Fibroblast of skin of right quadriceps (primary cell): Measurements from ENCODE around the gene HBA2.
"Not testable (repeated sequence)": the region's sequence is repeated elsewhere in the genome, so short reads cannot be mapped to it uniquely, and the experiment has no call there.

Experiments
- DNase-seq: peaks from one replicate; pipeline ENCODE4 v3.0.0-alpha.2; 2013

The HBA2 gene

DNA sequence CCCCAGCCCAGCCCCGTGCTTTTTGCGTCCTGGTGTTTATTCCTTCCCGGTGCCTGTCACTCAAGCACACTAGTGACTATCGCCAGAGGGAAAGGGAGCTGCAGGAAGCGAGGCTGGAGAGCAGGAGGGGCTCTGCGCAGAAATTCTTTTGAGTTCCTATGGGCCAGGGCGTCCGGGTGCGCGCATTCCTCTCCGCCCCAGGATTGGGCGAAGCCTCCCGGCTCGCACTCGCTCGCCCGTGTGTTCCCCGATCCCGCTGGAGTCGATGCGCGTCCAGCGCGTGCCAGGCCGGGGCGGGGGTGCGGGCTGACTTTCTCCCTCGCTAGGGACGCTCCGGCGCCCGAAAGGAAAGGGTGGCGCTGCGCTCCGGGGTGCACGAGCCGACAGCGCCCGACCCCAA is 3.3 kb downstream of the HBA2 start:
- DNase-seq: not testable (repeated sequence)

DNA sequence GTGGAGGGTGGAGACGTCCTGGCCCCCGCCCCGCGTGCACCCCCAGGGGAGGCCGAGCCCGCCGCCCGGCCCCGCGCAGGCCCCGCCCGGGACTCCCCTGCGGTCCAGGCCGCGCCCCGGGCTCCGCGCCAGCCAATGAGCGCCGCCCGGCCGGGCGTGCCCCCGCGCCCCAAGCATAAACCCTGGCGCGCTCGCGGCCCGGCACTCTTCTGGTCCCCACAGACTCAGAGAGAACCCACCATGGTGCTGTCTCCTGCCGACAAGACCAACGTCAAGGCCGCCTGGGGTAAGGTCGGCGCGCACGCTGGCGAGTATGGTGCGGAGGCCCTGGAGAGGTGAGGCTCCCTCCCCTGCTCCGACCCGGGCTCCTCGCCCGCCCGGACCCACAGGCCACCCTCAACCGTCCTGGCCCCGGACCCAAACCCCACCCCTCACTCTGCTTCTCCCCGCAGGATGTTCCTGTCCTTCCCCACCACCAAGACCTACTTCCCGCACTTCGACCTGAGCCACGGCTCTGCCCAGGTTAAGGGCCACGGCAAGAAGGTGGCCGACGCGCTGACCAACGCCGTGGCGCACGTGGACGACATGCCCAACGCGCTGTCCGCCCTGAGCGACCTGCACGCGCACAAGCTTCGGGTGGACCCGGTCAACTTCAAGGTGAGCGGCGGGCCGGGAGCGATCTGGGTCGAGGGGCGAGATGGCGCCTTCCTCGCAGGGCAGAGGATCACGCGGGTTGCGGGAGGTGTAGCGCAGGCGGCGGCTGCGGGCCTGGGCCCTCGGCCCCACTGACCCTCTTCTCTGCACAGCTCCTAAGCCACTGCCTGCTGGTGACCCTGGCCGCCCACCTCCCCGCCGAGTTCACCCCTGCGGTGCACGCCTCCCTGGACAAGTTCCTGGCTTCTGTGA is 4.1 kb downstream of the HBA2 start, which contains the start of gene HBA1:
TSS of gene HBA1 (plus strand) at position 204 of the 906 bp plus-strand sequence. CDS start at position 241, 37 bp downstream.
- DNase-seq: not testable (repeated sequence)

DNA sequence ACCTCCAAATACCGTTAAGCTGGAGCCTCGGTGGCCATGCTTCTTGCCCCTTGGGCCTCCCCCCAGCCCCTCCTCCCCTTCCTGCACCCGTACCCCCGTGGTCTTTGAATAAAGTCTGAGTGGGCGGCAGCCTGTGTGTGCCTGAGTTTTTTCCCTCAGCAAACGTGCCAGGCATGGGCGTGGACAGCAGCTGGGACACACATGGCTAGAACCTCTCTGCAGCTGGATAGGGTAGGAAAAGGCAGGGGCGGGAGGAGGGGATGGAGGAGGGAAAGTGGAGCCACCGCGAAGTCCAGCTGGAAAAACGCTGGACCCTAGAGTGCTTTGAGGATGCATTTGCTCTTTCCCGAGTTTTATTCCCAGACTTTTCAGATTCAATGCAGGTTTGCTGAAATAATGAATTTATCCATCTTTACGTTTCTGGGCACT is 4.7 kb downstream of the HBA2 start:
- DNase-seq: no peak

DNA sequence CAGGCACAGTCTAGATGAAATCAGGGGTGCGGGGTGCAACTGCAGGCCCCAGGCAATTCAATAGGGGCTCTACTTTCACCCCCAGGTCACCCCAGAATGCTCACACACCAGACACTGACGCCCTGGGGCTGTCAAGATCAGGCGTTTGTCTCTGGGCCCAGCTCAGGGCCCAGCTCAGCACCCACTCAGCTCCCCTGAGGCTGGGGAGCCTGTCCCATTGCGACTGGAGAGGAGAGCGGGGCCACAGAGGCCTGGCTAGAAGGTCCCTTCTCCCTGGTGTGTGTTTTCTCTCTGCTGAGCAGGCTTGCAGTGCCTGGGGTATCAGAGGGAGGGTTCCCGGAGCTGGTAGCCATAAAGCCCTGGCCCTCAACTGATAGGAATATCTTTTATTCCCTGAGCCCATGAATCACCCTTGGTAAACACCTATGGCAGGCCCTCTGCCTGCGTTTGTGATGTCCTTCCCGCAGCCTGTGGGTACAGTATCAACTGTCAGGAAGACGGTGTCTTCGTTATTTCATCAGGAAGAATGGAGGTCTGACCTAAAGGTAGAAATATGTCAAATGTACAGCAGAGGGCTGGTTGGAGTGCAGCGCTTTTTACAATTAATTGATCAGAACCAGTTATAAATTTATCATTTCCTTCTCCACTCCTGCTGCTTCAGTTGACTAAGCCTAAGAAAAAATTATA is 5.4 kb downstream of the HBA2 start:
- no peak for DNase-seq

DNA sequence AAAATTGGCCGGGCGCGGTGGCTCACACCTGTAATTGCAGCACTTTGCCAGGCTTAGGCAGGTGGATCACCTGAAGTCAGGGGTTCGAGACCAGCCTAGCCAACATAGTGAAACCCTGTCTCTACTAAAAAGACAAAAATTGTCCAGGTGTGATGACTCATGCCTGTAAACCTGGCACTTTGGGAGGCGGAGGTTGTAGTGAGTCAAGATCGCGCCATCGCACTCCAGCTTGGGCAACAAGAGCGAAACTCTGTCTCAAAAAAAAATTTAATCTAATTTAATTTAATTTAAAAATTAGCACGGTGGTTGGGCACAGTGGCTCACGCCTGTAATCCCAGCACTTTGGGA is 6.0 kb downstream of the HBA2 start:
- DNase-seq: no peak

DNA sequence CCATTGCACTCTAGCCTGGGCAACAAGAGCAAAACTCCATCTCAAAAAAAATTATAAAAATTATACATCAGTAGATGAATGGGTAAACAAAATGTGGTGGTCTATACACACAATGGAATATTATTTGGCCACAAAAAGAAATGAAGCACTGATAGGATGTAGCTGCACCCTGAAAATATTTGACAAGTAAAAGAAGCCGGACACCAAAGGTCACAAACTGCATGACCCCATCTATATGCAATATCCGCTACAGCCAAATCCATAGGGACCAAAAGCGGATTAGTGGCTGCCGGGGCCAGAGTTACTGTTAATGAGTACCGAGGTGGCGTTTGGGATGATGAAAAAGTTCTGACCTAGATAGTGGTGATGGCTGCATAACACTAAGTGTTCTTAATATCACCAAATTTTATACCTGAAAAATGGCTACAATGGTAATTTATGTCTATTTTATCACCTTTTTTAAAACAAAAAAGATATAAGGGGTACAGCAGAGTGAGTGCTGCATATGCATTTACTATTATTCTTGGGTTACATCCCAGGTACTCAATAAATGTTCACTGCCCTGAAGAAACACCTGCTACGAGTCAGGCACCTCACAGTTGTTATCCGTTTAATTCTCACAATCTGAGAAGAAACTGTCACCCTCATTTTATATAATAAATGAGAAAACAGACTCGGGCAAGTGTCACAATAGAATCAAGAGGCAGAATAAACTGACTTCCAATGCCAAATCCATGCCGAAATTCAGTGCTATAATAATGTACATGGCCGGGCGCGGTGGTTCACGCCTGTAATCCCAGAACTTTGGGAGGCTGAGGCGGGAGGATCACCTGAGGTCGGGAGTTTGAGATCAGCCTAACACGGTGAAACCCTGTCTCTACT is 6.8 kb downstream of the HBA2 start:
- DNase-seq: no peak

DNA sequence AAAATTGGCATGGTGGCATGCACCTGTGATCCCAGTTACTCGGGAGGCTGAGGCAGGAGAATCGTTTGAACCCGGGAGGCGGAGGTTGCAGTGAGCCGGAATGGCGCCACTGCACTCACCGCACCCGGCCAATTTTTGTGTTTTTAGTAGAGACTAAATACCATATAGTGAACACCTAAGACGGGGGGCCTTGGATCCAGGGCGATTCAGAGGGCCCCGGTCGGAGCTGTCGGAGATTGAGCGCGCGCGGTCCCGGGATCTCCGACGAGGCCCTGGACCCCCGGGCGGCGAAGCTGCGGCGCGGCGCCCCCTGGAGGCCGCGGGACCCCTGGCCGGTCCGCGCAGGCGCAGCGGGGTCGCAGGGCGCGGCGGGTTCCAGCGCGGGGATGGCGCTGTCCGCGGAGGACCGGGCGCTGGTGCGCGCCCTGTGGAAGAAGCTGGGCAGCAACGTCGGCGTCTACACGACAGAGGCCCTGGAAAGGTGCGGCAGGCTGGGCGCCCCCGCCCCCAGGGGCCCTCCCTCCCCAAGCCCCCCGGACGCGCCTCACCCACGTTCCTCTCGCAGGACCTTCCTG is 7.5 kb downstream of the HBA2 start, which contains the start of gene HBQ1:
TSS of gene HBQ1 (plus strand) at position 359 of the 575 bp plus-strand sequence. CDS start at position 387, 28 bp downstream.
- DNase-seq: peak; percentile 18

DNA sequence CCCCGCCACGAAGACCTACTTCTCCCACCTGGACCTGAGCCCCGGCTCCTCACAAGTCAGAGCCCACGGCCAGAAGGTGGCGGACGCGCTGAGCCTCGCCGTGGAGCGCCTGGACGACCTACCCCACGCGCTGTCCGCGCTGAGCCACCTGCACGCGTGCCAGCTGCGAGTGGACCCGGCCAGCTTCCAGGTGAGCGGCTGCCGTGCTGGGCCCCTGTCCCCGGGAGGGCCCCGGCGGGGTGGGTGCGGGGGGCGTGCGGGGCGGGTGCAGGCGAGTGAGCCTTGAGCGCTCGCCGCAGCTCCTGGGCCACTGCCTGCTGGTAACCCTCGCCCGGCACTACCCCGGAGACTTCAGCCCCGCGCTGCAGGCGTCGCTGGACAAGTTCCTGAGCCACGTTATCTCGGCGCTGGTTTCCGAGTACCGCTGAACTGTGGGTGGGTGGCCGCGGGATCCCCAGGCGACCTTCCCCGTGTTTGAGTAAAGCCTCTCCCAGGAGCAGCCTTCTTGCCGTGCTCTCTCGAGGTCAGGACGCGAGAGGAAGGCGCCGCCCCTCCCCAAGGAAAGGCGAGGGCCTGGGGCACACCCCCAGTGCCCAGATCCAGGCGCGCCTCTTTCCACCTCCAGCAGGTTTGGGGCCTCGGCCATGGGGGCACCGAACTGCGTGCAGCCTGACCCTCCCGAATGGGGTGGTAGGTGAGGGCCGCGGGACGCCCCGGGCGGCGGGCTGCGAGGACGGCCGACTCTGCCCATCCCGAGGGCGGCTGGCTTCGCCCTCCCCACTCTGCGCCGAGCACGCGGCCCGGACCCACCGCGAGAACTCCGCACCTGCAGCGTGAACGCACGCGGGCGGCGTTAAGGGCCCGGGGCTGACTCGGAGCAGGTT is 8.2 kb downstream of the HBA2 start:
- DNase-seq: peak; percentile 63

DNA sequence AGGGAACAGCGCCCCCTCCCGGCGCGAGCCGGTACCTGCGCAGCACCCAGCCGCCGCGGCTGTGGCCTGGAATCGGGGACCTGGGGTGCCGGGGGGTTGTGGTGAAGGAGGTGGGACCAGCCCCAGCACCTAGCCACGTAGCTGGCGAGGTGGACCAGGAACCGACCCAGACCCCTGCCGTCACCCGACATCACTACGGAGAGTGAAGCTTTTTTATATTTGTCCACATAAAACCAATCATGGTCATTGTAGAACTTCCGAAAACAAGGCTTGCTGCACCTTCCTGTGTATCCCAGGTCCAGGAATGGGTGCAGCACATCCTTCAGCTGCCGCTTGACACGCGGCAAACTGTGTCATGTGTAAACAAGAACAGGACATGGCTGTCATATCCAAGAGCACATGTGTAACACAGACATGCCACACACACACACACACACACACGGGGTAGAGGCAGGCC is 8.9 kb downstream of the HBA2 start:
- peak; percentile 4 for DNase-seq

DNA sequence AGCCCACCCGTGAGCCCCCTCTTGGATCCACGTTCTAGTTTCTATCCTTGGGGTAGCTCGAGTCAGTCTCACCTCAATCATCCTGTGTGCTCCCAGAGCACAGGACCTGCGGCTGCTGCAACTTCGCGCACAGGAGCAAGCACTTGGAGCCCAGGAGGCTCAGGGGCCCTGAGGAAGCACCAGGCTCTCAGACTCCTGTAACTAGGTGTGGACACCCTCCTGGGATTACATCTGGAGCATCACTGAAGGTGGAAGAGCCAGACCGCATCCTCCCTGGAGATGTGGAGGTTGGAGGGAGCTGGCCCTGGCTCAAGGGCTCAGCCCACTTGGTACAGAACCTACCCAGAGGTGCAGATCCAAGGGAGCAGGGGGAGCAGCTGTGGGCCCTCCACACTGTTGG is 10.3 kb downstream of the HBA2 start:
- no peak for DNase-seq

DNA sequence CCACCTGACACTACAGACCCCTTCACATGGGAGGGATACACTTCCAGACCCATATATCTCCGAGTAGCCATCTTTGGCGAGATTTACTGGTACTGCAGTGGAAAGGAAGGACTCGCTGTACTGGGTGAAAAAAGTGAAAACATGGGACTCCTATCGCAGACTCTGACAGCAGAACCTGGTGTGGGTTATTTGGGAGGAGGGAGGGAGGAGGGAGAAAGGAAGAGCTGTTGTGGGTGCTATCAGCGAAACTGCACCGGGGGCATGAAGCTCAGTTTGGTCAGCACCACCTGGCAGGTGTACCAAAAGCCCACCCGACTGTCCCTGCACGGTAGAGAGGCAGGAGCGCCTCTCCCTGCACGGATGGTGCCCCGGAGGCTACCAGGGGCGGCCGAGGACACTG is 12.5 kb downstream of the HBA2 start:
- no peak for DNase-seq

DNA sequence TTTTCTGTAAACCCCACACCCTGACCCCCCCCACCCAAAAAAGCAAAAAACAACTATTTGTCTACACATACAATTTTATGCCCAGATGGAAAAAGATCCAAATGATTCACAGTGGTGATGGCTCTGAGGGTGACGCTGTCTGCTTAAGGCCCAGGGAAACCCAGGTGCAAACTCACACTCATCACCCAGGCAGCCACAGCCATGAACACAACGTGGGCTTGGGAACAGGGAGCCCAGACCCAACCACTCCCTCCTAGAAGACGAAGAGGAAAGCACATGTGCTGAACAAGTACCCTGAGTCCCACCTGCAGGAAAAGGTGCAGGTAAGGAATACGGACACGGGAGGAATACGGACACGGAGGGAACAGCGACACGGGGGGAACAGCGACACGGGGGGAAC is 13.0 kb downstream of the HBA2 start:
- DNase-seq: no peak

DNA sequence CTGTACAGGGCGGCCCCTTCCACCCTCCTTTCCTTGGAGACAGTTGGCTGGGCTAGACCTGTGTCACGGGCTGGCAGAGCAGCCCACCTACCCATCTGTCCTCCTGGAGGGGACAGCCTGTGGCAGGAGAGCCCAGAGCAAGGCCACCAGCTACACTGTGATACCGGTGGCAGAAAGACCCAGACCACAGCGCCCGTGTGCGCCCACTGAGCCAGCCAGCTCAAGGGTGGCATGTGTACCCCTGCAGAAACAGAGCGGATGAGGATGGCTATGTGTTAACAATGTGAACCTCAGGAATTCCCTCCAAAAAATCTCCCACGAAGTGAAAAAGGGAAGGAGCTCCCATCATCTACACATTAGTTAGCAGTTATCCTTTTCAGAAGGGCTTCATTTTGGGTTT is 14.7 kb downstream of the HBA2 start:
- DNase-seq: no peak

DNA sequence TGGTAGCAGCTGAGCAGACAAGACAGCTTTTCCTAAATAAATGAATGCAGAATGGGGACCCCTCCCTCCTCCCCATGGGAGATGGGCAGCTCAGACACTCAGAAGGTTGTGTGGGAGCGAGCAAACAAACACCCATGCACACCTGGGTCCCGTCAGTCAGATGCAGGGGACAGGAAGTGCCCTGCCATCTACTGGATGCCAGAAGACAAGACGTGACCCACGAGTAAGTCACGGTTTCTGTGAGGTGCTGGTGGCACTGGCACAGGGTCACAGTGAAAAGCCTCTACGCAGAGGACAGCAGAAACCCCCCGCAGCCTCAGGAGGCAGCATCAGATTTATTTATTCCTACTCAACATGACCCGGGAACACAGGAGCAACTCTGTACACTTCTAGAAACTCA is 16.0 kb downstream of the HBA2 start:
- DNase-seq: no peak

DNA sequence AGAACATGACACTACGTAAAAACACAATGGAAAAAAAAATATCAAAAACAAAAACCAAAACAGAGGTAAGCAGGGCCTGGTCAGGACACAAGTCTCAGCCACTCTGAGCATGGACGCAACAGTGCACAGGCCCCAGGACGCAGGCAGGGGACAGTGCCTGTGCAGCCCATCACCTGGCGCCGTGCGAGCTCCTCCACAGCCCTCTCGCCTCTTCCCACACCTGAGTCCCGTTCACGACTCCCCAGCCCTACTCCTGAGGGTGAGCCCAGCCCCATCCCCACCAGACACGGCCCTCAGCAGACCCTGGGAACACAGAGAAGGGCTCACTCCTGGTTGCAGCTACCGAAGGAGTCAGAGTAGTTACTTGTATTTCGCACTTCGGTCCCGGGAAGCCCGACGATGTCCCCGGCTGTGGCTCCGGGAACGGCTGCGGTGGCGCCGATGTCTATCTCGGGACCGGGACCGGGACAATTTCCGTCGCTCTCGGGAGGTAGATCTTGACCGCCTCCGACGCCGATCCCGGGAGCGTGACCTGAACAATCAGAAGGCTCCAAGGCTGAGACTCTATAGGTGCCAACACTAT is 17.0 kb downstream of the HBA2 start:
- no peak for DNase-seq

DNA sequence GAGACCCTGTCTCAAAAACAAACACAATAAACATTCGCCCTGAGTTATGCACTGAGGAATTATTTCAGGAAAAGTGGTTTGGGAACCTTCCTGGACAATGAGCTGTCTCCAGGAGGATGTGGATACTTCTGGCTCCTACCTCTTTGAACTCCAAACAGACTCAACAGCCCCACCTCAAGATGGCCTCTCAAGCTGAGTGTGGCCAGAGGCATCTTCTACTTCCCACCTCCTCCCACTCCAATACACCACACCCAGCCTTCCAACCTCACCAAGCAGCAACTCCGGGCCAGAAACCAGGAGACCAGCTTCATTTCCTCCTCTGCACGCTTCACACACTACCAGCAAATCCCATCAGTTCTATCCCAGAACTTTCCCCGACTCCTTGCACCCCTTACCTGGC is 19.2 kb downstream of the HBA2 start:
- no peak for DNase-seq

DNA sequence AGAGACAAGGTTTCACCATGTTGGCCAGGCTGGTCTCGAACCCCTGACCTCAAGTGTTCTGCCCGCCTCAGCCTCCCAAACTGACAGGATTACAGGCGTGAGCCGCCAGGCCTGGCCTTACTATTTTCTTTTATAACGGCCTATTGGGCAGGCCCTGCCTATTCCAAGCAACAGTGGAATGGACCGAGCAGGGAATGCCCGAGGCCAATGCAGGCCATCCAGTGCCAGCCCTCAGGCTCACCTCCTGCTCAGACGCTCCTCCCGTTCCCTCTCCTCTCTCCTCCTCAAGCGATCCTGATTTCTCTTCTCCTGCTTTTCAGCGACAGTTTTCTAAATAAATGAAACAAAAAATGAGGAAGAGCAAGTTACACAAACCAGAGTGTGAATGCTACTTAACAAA is 20.0 kb downstream of the HBA2 start:
- DNase-seq: no peak

DNA sequence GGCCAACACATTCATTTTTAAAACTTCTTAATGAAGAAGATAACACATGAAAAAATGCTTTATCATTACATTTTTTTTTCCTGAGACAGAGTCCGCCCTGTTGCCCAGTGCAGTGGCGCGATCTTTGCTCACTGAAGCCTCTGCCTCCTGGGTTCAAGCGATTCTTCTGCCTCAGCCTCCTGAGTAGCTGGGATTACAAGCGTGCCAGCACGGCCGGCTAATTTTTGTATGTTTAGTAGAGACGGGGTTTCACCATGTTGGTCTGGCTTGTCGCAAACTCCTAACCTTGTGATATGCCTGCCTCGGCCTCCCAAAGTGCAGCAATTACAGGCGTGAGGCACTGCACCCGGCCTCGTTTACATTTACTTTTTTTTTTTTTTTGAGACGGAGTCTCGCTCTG is 20.8 kb downstream of the HBA2 start:
- DNase-seq: no peak

DNA sequence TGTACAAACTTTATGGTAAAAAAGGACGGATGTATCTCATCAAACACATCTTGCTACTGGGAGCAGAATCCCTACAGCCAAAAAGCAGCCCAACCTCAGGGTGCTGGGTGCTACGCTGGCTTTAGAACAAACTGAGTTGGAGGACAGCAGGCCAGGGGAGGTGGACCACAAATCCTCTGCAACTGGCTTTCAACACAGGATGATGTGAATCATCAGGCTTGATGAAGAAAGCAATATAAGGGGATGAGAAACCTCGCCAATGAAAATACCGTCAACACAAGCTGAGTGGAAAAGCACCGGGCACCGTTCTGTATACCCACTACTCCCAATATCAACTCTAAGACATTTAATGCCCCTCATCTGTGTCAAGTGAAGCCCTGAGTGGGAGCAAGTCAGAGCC is 21.8 kb downstream of the HBA2 start:
- DNase-seq: no peak

DNA sequence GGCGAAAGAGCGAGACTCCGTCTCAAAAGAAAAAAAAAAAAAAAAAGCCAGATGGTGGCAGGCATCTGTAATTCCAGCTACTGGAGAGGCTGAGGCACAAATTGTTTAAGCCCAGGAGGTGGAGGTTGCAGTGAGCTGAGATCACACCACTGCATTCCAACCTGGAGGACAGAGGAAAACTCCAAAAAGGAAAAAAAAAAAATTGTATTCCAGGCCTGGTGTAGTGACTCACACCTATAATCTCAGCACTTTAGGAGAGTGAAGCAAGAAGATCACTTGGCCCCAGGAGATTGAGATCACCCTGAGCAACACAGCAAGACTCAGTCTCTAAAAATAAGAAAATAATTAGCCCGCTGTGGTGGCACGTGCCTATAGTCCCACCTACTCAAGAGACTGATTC is 27.7 kb downstream of the HBA2 start:
- DNase-seq: peak; percentile 71

DNA sequence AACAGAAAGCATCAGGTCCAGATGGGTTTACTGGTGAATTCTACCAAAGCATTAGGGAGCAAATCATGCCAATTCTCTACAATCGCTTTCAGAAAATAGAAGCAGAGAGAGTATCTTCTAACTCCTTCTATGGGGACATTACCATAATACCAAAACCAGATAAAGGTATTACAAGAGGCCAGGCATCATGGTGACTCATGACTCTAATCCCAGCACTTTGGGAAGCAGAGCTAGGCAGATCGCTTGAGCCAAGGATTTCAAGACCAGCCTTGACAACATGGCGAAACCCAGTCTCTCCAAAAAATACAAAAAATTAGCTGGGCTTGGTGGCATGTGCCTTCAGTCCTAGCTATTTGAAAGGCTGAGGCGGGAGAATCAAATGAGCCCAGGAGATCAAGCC is 30.6 kb downstream of the HBA2 start:
- no peak for DNase-seq
